Activated T-cell treated with anti-CD3 and anti-CD28 coated beads for 48 hours (primary cell): ENCODE results near the gene CCDC86.

Source experiments
- DNase-seq: peaks from one replicate; pipeline ENCODE4 v3.0.0-alpha.2; 2020; ENCODE audit warnings: low read depth

Gene CCDC86

GRCh38 chr11:60852982-60853950 is 11.4 kb downstream of the CCDC86 start:
- DNase-seq: no peak

- no peak for DNase-seq
Measured at GRCh38 chr11:60854140-60854846, 12.4 kb downstream of the CCDC86 start.

GRCh38 chr11:60854847-60855725 is 13.2 kb downstream of the CCDC86 start:
- no peak for DNase-seq

GRCh38 chr11:60855726-60856633 is 14.1 kb downstream of the CCDC86 start, which contains the start of gene PTGDR2:
TSS of gene PTGDR2 (minus strand) at chr11:60855950. CDS start at chr11:60853722, 2,228 bp downstream.
- DNase-seq: no peak

GRCh38 chr11:60857378-60858232 is 15.7 kb downstream of the CCDC86 start:
- no peak for DNase-seq

- no peak for DNase-seq
Measured at GRCh38 chr11:60858236-60858635, 16.3 kb downstream of the CCDC86 start.

- DNase-seq: no peak
Measured at GRCh38 chr11:60858731-60859464, 17.0 kb downstream of the CCDC86 start.

- no peak for DNase-seq
Measured at GRCh38 chr11:60859616-60860250, 17.8 kb downstream of the CCDC86 start.

GRCh38 chr11:60860943-60861342 is 19.0 kb downstream of the CCDC86 start:
- DNase-seq: no peak

- no peak for DNase-seq
Measured at GRCh38 chr11:60862171-60862570, 20.3 kb downstream of the CCDC86 start.

GRCh38 chr11:60863550-60864521 is 21.9 kb downstream of the CCDC86 start:
- no peak for DNase-seq

GRCh38 chr11:60864856-60865513 is 23.1 kb downstream of the CCDC86 start:
- DNase-seq: no peak

- DNase-seq: no peak
Measured at GRCh38 chr11:60866911-60867870, 25.3 kb downstream of the CCDC86 start, which contains the start of gene ZP1. TSS of gene ZP1 (plus strand) at chr11:60867542. CDS start at chr11:60867562, 20 bp downstream.

GRCh38 chr11:60867871-60868681 is 26.2 kb downstream of the CCDC86 start:
- no peak for DNase-seq
